GM04504 (cell line): ENCODE results near the gene AQP7.
"Not testable (repeated sequence)": the region's sequence is repeated elsewhere in the genome, so short reads cannot be mapped to it uniquely, and the experiment has no call there.

Experiments used
- DNase-seq: peaks from one replicate; pipeline ENCODE4 v3.0.0-alpha.2; 2012; ENCODE audit warnings: low read depth

AQP7 gene

GRCh38 chr9:33395159-33395879, 7.0 kb downstream of the AQP7 start:
- DNase-seq: not testable (repeated sequence)

GRCh38 chr9:33393986-33394385, 8.4 kb downstream of the AQP7 start:
- not testable (repeated sequence) for DNase-seq

GRCh38 chr9:33393581-33393980, 8.8 kb downstream of the AQP7 start:
- DNase-seq: no peak

GRCh38 chr9:33392591-33393021, 9.8 kb downstream of the AQP7 start:
- DNase-seq: not testable (repeated sequence)

- DNase-seq: peak; percentile 89
Observed at GRCh38 chr9:33391111-33391771, 11.1 kb downstream of the AQP7 start.

- no peak for DNase-seq
Observed at GRCh38 chr9:33388110-33388994, 14.0 kb downstream of the AQP7 start.

GRCh38 chr9:33386998-33387397, 15.4 kb downstream of the AQP7 start:
- DNase-seq: not testable (repeated sequence)

GRCh38 chr9:33386641-33386996, 15.7 kb downstream of the AQP7 start:
- not testable (repeated sequence) for DNase-seq

- not testable (repeated sequence) for DNase-seq
Observed at GRCh38 chr9:33385979-33386640, 16.3 kb downstream of the AQP7 start.

- not testable (repeated sequence) for DNase-seq
Observed at GRCh38 chr9:33385536-33385935, 16.8 kb downstream of the AQP7 start.

- not testable (repeated sequence) for DNase-seq
Observed at GRCh38 chr9:33383396-33383795, 19.0 kb downstream of the AQP7 start.

- DNase-seq: not testable (repeated sequence)
Observed at GRCh38 chr9:33382397-33382796, 20.0 kb downstream of the AQP7 start.

GRCh38 chr9:33381231-33381791, 21.1 kb downstream of the AQP7 start:
- no peak for DNase-seq

GRCh38 chr9:33380390-33381094, 21.8 kb downstream of the AQP7 start:
- no peak for DNase-seq

- no peak for DNase-seq
Observed at GRCh38 chr9:33379666-33380389, 22.5 kb downstream of the AQP7 start.

- no peak for DNase-seq
Observed at GRCh38 chr9:33378121-33378795, 24.1 kb downstream of the AQP7 start.

- no peak for DNase-seq
Observed at GRCh38 chr9:33377089-33377715, 25.2 kb downstream of the AQP7 start.

GRCh38 chr9:33375841-33376321, 26.5 kb downstream of the AQP7 start:
- no peak for DNase-seq

- DNase-seq: no peak
Observed at GRCh38 chr9:33375238-33375840, 27.0 kb downstream of the AQP7 start.
